GM12874 (cell line): ENCODE data around the gene FGD3.
A peak's percentile ranks its signal among the peaks of the same experiment; 100 is the strongest.

Experiments used
- CTCF ChIP-seq: IDR thresholded peaks from 2 replicates; pipeline ENCODE4 v1.5.1; 2011; ENCODE audit warnings: low read depth, mild to moderate bottlenecking, control low read depth, low read length, moderate library complexity; ENCODE audit not compliant: insufficient read depth

Gene FGD3

DNA sequence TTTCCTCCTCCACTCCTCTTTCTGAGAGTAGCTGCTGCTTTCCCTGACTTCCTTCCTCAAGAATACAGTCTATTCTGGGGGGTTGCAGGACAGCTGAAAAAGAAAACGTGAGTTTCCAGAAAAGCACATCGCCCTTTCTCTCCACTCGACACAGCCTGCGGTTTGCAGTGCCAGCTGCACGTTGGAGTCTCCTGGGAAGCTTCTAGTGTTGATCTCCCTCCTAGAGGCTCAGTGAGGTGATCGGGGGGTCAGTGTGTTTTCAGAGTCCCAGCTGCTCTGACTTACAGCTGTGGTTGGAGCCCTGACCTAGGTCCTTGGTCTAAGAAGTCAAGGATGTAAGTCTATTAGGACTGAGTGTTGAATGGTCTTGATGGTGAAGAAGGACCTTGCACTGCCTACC, 86.2 kb downstream of the FGD3 start:
- no peak for TF ChIP-seq CTCF

DNA sequence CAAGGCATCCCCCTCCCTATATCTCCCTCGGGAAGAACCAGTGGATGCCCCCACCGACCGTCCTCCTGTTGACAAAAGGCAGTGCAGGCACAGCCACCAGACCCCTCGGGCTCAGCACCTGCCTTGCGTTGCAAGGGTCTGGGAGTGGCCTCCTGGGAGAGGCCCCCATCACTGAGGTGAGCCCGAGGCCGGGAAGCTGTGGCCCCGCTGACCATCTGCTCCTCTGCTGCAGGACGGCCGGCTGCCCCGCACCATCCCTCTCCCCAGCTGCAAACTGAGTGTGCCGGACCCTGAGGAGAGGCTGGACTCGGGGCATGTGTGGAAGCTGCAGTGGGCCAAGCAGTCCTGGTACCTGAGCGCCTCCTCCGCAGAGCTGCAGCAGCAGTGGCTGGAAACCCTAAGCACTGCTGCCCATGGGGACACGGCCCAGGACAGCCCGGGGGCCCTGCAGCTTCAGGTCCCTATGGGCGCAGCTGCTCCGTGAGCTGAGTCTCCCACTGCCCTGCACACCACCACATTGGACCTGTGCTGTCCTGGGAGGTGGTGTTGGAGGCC, 87.9 kb downstream of the FGD3 start:
- TF ChIP-seq CTCF: no peak

DNA sequence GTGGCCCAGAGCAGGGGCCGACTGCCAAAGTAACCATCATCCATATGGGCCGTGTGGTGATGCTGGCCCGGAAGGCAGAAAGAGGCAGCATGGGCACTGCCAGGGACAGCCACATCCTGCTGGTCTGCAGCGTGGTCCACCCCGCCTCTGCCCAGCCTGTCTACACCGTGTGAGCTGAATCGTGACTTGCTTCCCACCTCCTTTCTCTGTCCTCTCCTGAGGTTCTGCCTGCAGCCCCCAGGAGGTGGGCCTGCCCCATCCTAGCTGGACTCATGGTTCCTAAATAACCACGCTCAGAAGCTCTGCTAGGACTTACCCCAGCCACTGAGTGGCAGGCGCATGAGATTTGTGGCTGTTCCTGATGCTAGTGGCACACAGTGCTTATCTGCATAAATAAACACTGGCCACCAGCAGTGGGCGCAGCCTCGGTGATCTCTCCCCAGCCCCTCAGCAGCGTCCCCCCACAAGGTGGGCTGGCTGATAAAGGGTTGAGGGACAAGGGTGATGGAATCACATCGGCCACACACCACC, 88.6 kb downstream of the FGD3 start:
- no peak for TF ChIP-seq CTCF

- peak; percentile 20; the same call in 1 of the 2 replicates for TF ChIP-seq CTCF
Observed at GRCh38 chr9:93036887-93037475, 89.7 kb downstream of the FGD3 start.

GRCh38 chr9:93037476-93037971, 90.2 kb downstream of the FGD3 start:
- TF ChIP-seq CTCF: no peak

DNA sequence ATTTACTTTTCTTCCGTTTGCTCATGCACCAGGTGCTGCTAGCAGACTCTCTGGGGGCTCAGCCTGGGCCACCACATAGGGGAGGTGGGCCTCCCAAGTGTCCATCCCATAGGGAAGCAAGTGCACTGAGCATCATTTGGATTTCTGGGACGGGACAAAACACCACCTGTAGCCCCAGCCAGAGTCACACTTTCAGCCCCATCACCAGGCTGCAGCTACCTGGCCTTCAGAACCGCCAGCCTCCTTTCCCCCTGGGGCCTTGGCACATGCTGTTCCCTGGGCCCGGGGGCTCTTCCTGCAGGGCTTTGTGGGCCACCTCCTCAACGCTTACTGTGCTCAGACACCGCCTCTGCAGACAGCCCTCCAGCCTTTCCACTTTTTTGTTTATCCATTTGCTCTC, 91.6 kb downstream of the FGD3 start:
- TF ChIP-seq CTCF: no peak

- no peak for TF ChIP-seq CTCF
Observed at GRCh38 chr9:93039456-93039855, 92.1 kb downstream of the FGD3 start.
